ENCODE measurements around the gene ADAMTS13.

DNA sequence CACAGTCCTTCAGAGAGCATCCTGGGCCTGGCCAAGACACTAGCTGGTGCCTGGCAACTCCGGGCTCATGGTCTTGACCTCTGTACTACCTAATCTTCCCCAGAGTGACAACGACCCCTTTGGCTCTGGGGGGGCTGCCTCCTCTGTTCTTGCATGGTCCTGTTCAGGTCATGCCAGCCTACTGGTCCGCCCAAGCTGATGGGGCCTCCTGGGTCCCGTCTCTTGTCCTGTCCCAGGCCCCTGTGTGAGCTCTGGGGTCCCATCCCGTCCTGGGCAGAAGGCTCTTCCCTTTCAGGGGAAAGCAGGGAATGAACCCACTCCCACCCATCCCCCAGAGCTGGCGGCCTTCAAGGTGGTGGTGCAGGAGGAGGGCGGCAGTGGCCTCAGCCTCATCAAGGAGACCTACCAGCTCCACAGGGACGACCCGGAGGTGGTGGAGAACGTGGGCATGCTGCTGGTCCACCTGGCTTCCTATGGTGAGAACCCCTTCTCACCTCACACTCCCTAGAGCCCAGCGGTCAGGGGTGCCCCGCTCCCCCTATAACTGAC lies 17.6 kb upstream of the ADAMTS13 start:
- no peak for TF ChIP-seq POLR2A (IDR thresholded peaks at IDR 0.05; ENCODE audit: low read depth, low read length)
- no peak for TF ChIP-seq EZH2 (IDR thresholded peaks at IDR 0.05; ENCODE audit: borderline replicate concordance, low read depth, low read length, severe bottlenecking)
- TF ChIP-seq, protein P1, sequence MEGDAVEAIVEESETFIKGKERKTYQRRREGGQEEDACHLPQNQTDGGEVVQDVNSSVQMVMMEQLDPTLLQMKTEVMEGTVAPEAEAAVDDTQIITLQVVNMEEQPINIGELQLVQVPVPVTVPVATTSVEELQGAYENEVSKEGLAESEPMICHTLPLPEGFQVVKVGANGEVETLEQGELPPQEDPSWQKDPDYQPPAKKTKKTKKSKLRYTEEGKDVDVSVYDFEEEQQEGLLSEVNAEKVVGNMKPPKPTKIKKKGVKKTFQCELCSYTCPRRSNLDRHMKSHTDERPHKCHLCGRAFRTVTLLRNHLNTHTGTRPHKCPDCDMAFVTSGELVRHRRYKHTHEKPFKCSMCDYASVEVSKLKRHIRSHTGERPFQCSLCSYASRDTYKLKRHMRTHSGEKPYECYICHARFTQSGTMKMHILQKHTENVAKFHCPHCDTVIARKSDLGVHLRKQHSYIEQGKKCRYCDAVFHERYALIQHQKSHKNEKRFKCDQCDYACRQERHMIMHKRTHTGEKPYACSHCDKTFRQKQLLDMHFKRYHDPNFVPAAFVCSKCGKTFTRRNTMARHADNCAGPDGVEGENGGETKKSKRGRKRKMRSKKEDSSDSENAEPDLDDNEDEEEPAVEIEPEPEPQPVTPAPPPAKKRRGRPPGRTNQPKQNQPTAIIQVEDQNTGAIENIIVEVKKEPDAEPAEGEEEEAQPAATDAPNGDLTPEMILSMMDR (IDR thresholded peaks at IDR 0.05; ENCODE audit: extremely low read depth in 1 of 2, insufficient read depth in 1 of 2, low read depth in 1 of 2, low read length in 2 of 2): no peak
- TF ChIP-seq POLR2AphosphoS5 (IDR thresholded peaks at IDR 0.05; ENCODE audit: insufficient read depth, low read depth, low read length): no peak
- TF ChIP-seq, protein P2, sequence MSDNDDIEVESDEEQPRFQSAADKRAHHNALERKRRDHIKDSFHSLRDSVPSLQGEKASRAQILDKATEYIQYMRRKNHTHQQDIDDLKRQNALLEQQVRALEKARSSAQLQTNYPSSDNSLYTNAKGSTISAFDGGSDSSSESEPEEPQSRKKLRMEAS (IDR thresholded peaks at IDR 0.05; ENCODE audit: insufficient read depth, insufficient read length): no peak
- no peak for TF ChIP-seq GATA2 (IDR thresholded peaks at IDR 0.05; ENCODE audit: insufficient read depth, insufficient read length, low read depth, low read length)
- TF ChIP-seq MYC (IDR thresholded peaks at IDR 0.05; ENCODE audit: low read depth, low read length): no peak
- no peak for TF ChIP-seq JUN (IDR thresholded peaks at IDR 0.05; ENCODE audit: borderline replicate concordance, insufficient read depth, insufficient read length, low read depth)

All from endothelial cell of umbilical vein (primary cell).